Vagina (tissue), 2 donors: ENCODE measurements around the gene MLYCD. TPM values are rescaled to one million over a fixed set of nuclear protein-coding genes. Genes with fewer than 3 reads are reported as not detected.

Experiments
- DNase-seq, 2 donors: peaks; one replicate each; pipeline ENCODE4 v3.0.0-alpha.2; 2017; ENCODE audit errors: extremely low spot score in 2 of 2
- H3K27ac ChIP-seq: fragments of 200-600 bp; sonication (generic); one replicate; pipeline ENCODE4 v1.5.1; 2019
- H3K27me3 ChIP-seq: fragments of 200-600 bp; sonication (generic); one replicate; pipeline ENCODE4 v1.5.1; 2019
- H3K36me3 ChIP-seq, 2 donors: fragments of 200-600 bp; sonication (generic); one replicate each; pipeline ENCODE4 v1.5.1; 2017 to 2019
- H3K4me1 ChIP-seq: fragments of 200-600 bp; sonication (generic); one replicate; pipeline ENCODE4 v1.5.1; 2019
- H3K4me3 ChIP-seq, 2 donors: fragments of 200-600 bp; sonication (generic); 1 replicate in 1 of 2; 2 replicates in 1 of 2; pipeline ENCODE4 v1.5.1; 2016 to 2019
- H3K9me3 ChIP-seq: fragments of 200-600 bp; sonication (generic); one replicate; pipeline ENCODE4 v1.5.1; 2019
- POLR2A ChIP-seq, 2 donors: fragments of 450-650 bp; IDR thresholded peaks; one replicate each; pipeline ENCODE4 v1.6.1; 2017; ENCODE audit warnings: antibody characterized with exemption in 2 of 2, mild to moderate bottlenecking in 2 of 2, moderate library complexity in 2 of 2
- POLR2AphosphoS5 ChIP-seq, 2 donors: sonication (generic); formaldehyde crosslinking; IDR thresholded peaks; one replicate each; pipeline ENCODE4 v1.9.0; 2017; ENCODE audit warnings: antibody characterized with exemption in 2 of 2, mild to moderate bottlenecking in 2 of 2, low read depth in 1 of 2; ENCODE audit not compliant: insufficient read depth in 1 of 2
- intact Hi-C: fragments of 100-400 bp; cut with DNase I; formaldehyde crosslinking; loops from one replicate; pipeline ENCODE4 v1.15.1; 2023
- total RNA-seq: library from RNA; depleted of rRNA; stranded (reverse); fragments of >200 nt; gene quantifications from one replicate; pipeline ENCODE4 v1.2.3, GENCODE V29; 2016
- TF ChIP-seq, protein P1 (sequence below), 3 experiments: fragments of 450-650 bp in 2 of 3; fragments of 200-600 bp in 1 of 3; sonication (generic) in 1 of 3; IDR thresholded peaks; one replicate each; pipeline ENCODE4 v1.5.1; 2017 to 2019; ENCODE audit warnings: antibody characterized with exemption in 3 of 3, mild to moderate bottlenecking in 2 of 3, moderate library complexity in 2 of 3

The MLYCD gene
- total RNA-seq = 8.8 TPM

DNA sequence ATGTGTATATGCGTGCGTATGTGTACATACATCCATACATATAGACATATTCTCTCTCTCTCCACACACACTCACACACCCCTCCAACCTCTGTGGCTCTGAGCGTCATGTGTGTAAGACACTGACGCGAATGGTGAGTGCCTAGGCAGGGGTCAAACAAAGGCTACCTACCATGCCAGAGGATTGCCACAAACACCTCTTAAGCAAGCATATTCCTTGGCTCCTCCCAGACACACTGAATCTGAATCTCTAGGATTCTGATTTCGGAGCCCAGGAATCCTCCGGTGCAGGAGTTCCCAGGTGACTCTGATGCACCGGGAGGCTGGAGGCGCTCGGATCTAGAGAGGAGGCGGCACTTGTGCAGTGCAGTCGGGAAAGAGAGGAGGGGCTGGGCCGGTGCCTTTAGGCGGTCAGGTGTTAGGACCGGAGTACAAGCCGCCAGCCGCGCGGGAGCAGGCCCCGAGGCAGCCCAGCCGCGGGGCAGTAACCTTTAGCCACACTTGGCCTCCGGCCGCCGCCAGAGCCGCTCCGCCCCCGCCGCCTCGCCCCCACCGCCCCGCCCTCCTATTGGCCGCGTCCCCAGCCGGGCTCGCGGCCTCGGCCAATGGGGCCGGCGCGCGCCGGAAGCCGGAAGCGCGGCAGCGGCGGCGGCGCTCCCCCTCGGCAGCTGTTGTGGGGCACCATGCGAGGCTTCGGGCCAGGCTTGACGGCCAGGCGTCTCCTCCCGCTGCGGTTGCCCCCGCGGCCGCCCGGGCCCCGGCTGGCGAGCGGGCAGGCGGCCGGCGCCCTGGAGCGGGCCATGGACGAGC is at the start of gene MLYCD:
TSS of gene MLYCD (plus strand) at position 653 of the 809 bp plus-strand sequence. CDS start at position 683, 30 bp downstream.
- no peaks in the 10 kb centered on the region for H3K36me3 ChIP-seq
- DNase-seq = peak in 1 of 2 donors; percentile 90
- H3K9me3 ChIP-seq = no peaks in the 10 kb centered on the region
- TF ChIP-seq, protein P1, sequence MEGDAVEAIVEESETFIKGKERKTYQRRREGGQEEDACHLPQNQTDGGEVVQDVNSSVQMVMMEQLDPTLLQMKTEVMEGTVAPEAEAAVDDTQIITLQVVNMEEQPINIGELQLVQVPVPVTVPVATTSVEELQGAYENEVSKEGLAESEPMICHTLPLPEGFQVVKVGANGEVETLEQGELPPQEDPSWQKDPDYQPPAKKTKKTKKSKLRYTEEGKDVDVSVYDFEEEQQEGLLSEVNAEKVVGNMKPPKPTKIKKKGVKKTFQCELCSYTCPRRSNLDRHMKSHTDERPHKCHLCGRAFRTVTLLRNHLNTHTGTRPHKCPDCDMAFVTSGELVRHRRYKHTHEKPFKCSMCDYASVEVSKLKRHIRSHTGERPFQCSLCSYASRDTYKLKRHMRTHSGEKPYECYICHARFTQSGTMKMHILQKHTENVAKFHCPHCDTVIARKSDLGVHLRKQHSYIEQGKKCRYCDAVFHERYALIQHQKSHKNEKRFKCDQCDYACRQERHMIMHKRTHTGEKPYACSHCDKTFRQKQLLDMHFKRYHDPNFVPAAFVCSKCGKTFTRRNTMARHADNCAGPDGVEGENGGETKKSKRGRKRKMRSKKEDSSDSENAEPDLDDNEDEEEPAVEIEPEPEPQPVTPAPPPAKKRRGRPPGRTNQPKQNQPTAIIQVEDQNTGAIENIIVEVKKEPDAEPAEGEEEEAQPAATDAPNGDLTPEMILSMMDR (IDR thresholded peaks at IDR 0.05) = no peak
- TF ChIP-seq POLR2A (IDR thresholded peaks at IDR 0.05) (peak in 1 of 2 donors; percentile 46), POLR2AphosphoS5 (IDR thresholded peaks at IDR 0.05; ENCODE audit: insufficient read depth in 1 of 2, low read depth in 1 of 2) (peak in 1 of 2 donors; percentile 64)
- peak within 1 kb of the TSS; percentile 84 for H3K27ac ChIP-seq
- peak within 1 kb of the TSS; percentile 73 to 99 for H3K4me3 ChIP-seq
- intact Hi-C loops = loop anchor here (10.0 kb wide), 1 partner anchor 1634 kb away; no protein-coding TSS in a partner anchor
- peaks cover 36% of the 10 kb centered on the region for H3K4me1 ChIP-seq
- H3K27me3 ChIP-seq = no peaks in the 10 kb centered on the region

DNA sequence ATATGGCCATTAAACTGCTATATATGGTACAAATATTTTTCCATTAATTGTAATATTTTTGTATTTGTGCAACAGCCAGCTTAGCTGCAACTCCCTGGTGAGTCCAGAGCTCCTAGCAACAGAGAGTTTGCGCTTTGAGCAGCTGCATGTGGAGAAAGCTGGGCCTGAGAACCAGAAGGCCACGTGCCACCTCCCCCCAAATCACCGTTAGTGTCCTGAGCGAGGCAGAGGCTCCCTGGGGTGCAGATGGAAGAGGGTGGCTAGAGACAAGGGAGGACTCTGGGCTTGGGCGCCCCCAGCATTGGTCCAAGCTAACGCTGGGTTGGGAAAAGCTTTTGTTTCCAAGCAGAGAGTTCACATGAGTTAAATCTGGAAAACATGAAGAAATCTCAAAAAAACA is 49.5 kb upstream of the MLYCD start:
- intact Hi-C loops = no loop called here
- Histone ChIP-seq H3K27ac (no peak overlapping the region), H3K27me3 (no peaks in the 10 kb centered on the region), H3K4me3 (no peak overlapping the region), H3K9me3 (no peaks in the 10 kb centered on the region), H3K4me1 (no peaks in the 10 kb centered on the region), H3K36me3 (no peaks in the 10 kb centered on the region)
- DNase-seq = no peak
- no peak for TF ChIP-seq POLR2A (IDR thresholded peaks at IDR 0.05)
- TF ChIP-seq POLR2AphosphoS5 (IDR thresholded peaks at IDR 0.05; ENCODE audit: insufficient read depth in 1 of 2, low read depth in 1 of 2) = no peak
- TF ChIP-seq, protein P1 (IDR thresholded peaks at IDR 0.05) = no peak

DNA sequence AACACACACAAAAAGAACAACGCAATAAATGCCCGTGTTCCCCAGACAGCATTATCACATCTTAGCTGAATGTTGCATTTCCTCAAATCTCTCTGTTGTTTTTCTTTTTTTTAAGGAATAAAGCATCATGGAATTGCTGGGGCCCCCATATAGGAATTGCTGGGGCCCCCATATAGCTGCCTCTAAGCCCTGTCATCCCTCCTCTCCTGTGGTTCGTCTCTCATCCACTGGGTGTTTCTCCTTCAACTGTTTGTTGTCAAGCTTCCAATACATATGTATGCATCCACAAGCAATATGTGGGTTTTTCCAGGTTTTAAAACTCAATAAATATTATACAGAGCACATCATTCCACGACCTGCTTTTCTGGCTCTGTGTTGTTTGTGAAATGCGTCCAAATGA is 48.0 kb upstream of the MLYCD start:
- intact Hi-C loops = no loop called here

DNA sequence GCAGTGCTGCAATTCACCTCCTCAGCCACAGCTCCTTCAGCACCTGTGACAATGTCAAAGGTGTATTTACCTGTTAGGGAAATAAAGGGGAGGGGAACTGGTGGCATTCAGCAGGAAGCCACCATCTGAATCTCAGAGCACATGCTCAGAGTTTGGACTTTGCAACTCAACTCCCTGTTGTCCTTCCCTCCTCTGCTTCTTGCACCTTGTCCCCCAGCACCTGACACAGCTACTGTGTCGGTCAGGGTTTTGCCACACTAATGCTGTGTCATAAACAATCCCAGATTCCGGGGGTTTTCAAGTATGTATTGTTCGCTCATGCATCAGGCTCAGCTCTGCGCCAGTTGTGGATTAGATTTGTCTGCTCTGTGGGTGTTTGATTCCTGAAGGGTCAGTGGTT is 47.4 kb upstream of the MLYCD start:
- Histone ChIP-seq H3K36me3 (no peaks in the 10 kb centered on the region), H3K4me3 (no peak overlapping the region), H3K27ac (no peak overlapping the region), H3K4me1 (no peaks in the 10 kb centered on the region), H3K27me3 (no peaks in the 10 kb centered on the region), H3K9me3 (no peaks in the 10 kb centered on the region)
- no peak for DNase-seq
- TF ChIP-seq, protein P1 (IDR thresholded peaks at IDR 0.05) = no peak
- TF ChIP-seq POLR2A (IDR thresholded peaks at IDR 0.05) (no peak), POLR2AphosphoS5 (IDR thresholded peaks at IDR 0.05; ENCODE audit: insufficient read depth in 1 of 2, low read depth in 1 of 2) (no peak)
- intact Hi-C loops = no loop called here

More for the DNA sequence above, 48.0 kb upstream of the MLYCD start:
- DNase-seq = no peak
- no peaks in the 10 kb centered on the region for H3K36me3 ChIP-seq
- H3K27me3 ChIP-seq = no peaks in the 10 kb centered on the region
- no peak for TF ChIP-seq POLR2A (IDR thresholded peaks at IDR 0.05)
- TF ChIP-seq, protein P1 (IDR thresholded peaks at IDR 0.05) = no peak
- no peak for TF ChIP-seq POLR2AphosphoS5 (IDR thresholded peaks at IDR 0.05; ENCODE audit: insufficient read depth in 1 of 2, low read depth in 1 of 2)
- no peaks in the 10 kb centered on the region for H3K9me3 ChIP-seq
- no peaks in the 10 kb centered on the region for H3K4me1 ChIP-seq
- no peak overlapping the region for H3K4me3 ChIP-seq
- no peak overlapping the region for H3K27ac ChIP-seq

DNA sequence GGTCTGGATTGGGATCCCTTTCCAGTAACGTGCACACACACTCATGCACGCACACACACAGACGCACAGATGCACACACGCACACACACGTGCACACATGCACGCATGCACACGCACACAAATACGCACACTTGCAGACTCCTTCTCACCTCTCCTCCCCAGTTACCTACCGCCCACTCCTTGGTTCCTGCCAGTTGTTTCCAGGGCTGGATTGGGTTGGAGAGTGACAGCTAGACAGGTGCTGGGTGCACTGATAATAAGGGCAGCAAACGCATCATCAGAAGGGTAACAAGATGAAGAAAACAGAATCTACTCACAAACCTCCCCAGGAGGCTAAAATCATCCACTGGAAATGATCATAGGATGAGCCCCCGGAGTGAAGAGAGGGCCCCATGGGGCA is 46.1 kb upstream of the MLYCD start:
- Histone ChIP-seq H3K4me3 (no peak overlapping the region), H3K27me3 (no peaks in the 10 kb centered on the region), H3K36me3 (no peaks in the 10 kb centered on the region), H3K27ac (no peak overlapping the region), H3K4me1 (no peaks in the 10 kb centered on the region), H3K9me3 (no peaks in the 10 kb centered on the region)
- no peak for DNase-seq
- intact Hi-C loops = no loop called here
- no peak for TF ChIP-seq POLR2AphosphoS5 (IDR thresholded peaks at IDR 0.05; ENCODE audit: insufficient read depth in 1 of 2, low read depth in 1 of 2)
- TF ChIP-seq, protein P1 (IDR thresholded peaks at IDR 0.05) = no peak
- no peak for TF ChIP-seq POLR2A (IDR thresholded peaks at IDR 0.05)
